Endothelial cell (in vitro differentiated cells): ENCODE results near the gene SWI5. TPM values are rescaled to one million over a fixed set of nuclear protein-coding genes. Genes with fewer than 3 reads are reported as not detected.

Source experiments
- DNase-seq: peaks from one replicate; pipeline ENCODE4 v3.0.0; 2021; ENCODE audit warnings: low spot score
- H3K27ac Mint-ChIP-seq: one replicate; pipeline ENCODE4 v1.8.0; 2021; ENCODE audit warnings: mixed read lengths, inconsistent platforms; ENCODE audit not compliant: unreplicated experiment
- H3K27me3 Mint-ChIP-seq: one replicate; pipeline ENCODE4 v1.8.0; 2021; ENCODE audit warnings: mild to moderate bottlenecking, moderate library complexity, mixed read lengths, inconsistent platforms; ENCODE audit not compliant: unreplicated experiment
- H3K36me3 Mint-ChIP-seq: one replicate; pipeline ENCODE4 v1.8.0; 2021; ENCODE audit warnings: mild to moderate bottlenecking, low read depth, mixed read lengths, inconsistent platforms; ENCODE audit not compliant: unreplicated experiment
- H3K4me1 Mint-ChIP-seq: one replicate; pipeline ENCODE4 v1.8.0; 2021; ENCODE audit warnings: mild to moderate bottlenecking, mixed read lengths, inconsistent platforms; ENCODE audit not compliant: unreplicated experiment
- H3K4me3 Mint-ChIP-seq: one replicate; pipeline ENCODE4 v1.8.0; 2021; ENCODE audit warnings: mild to moderate bottlenecking, mixed read lengths, inconsistent platforms; ENCODE audit not compliant: unreplicated experiment
- H3K9me3 Mint-ChIP-seq: one replicate; pipeline ENCODE4 v1.8.0; 2021; ENCODE audit warnings: mixed read lengths, inconsistent platforms; ENCODE audit not compliant: unreplicated experiment
- microRNA-seq: library from miRNA; unstranded; fragments of <30 nt; microRNA quantifications from one replicate; pipeline ENCODE4, GENCODE V29; 2020; ENCODE audit not compliant: unreplicated experiment
- total RNA-seq: library from RNA; stranded (reverse); fragmentation: NEBNext Ultra II Directional; extraction: Animal tissue kit (Norgen Biotek cat#: 25700); gene quantifications from one replicate; pipeline ENCODE4 v1.2.1, GENCODE V29; 2021; ENCODE audit not compliant: unreplicated experiment
- TF ChIP-seq, protein P1 (sequence below): fragments of 200-600 bp; sonication (generic); IDR thresholded peaks from one replicate; pipeline ENCODE4 v1.5.0; 2021; ENCODE audit warnings: antibody characterized with exemption; ENCODE audit not compliant: unreplicated experiment

SWI5 gene
- total RNA-seq, 1 donor from 2014 or later: 26.8 TPM

DNA sequence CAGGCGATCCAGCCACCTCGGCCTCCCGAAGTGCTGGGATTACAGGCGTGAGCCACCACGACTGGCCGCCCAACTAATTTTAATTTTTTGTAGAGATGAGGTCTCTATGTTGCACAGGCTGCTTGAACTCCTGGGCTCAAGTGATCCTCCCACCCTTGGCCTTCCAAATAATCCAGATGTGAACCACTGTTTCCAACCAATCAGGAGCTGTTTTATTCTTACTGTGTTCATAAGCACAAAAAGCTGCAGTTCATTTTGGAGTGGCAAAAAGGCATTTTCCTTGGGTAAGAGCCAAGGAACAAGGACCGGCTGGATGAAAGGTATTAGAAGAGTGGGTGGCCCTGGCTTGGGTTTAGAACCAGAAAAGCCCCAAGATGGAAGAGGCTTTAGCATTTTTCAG lies 59.1 kb downstream of the SWI5 start:
- TF ChIP-seq, protein P1, sequence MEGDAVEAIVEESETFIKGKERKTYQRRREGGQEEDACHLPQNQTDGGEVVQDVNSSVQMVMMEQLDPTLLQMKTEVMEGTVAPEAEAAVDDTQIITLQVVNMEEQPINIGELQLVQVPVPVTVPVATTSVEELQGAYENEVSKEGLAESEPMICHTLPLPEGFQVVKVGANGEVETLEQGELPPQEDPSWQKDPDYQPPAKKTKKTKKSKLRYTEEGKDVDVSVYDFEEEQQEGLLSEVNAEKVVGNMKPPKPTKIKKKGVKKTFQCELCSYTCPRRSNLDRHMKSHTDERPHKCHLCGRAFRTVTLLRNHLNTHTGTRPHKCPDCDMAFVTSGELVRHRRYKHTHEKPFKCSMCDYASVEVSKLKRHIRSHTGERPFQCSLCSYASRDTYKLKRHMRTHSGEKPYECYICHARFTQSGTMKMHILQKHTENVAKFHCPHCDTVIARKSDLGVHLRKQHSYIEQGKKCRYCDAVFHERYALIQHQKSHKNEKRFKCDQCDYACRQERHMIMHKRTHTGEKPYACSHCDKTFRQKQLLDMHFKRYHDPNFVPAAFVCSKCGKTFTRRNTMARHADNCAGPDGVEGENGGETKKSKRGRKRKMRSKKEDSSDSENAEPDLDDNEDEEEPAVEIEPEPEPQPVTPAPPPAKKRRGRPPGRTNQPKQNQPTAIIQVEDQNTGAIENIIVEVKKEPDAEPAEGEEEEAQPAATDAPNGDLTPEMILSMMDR: no peak
- Mint-ChIP-seq H3K27ac (no peak overlapping the region), H3K4me1 (no peaks in the 10 kb centered on the region), H3K36me3 (peaks cover 9% of the 10 kb centered on the region), H3K4me3 (no peak overlapping the region), H3K9me3 (no peaks in the 10 kb centered on the region), H3K27me3 (peaks cover 9% of the 10 kb centered on the region)
- DNase-seq: no peak

DNA sequence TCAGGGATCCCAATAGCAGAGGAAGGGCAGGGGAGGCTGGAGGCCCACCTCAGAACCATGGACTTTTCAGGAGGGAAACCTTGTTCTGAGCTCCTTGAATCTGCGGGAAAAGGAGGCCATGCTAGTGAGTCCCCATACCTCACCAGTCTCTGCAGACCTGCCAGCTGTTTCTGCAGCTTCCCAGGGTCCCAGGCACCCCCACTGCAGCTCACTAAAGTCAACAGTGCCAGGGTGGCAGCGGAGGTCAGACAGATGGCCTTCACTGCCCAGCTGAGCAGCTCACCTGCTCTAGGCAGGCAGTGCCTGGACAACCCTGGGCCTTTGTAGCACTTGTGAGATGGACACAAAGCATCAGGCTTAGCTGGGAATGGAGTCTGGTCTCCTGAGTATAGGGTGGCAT lies 59.8 kb downstream of the SWI5 start:
- H3K27me3 Mint-ChIP-seq: peaks cover 9% of the 10 kb centered on the region
- H3K27ac Mint-ChIP-seq: no peak overlapping the region
- no peaks in the 10 kb centered on the region for H3K4me1 Mint-ChIP-seq

DNA sequence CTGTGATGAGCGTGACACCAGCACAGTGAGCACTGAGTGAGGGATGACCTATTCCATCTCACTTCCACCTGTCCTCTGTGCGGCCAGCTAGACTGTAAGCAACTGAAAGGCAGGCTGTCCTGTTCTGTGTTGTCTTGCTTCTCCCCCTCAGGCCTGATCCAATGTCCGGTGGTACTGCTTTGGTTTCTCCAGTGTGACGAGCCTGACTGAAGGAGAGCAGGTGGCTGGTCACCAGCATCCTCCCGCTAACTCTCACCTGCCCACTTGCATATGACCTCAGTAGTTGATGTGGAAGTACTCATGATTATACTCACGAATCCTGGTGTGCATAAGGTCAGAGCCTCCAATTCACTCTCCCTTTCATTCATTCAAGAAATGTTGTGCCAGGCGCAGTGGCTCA lies 61.9 kb downstream of the SWI5 start:
- H3K4me1 Mint-ChIP-seq: peaks cover 4% of the 10 kb centered on the region
- no peak overlapping the region for H3K4me3 Mint-ChIP-seq
- no peak overlapping the region for H3K27ac Mint-ChIP-seq
- DNase-seq: no peak
- peaks cover 4% of the 10 kb centered on the region for H3K36me3 Mint-ChIP-seq
- no peaks in the 10 kb centered on the region for H3K9me3 Mint-ChIP-seq
- peaks cover 9% of the 10 kb centered on the region for H3K27me3 Mint-ChIP-seq
- TF ChIP-seq, protein P1: no peak

More for the DNA sequence above, 59.8 kb downstream of the SWI5 start:
- no peak overlapping the region for H3K4me3 Mint-ChIP-seq
- no peak for DNase-seq
- no peaks in the 10 kb centered on the region for H3K9me3 Mint-ChIP-seq
- peaks cover 9% of the 10 kb centered on the region for H3K36me3 Mint-ChIP-seq
- TF ChIP-seq, protein P1: no peak

Small RNAs within 50 kb of the gene (microRNA-seq; reads per million reads assigned to microRNA genes)
- 27.3 reads per million, percentile 71 among the genes with 10 or more reads in this experiment for gene MIR199B
- 0.83 reads per million, percentile 7 among the genes with 10 or more reads in this experiment for gene MIR3154

Other genes starting within 250 kb of the SWI5 start
- gene NAIF1, start 209.0 kb upstream of the SWI5 start, total RNA-seq: 9.9 TPM
- gene SLC25A25, start 208.0 kb upstream of the SWI5 start, total RNA-seq: 8.5 TPM
- 39.8 TPM for gene PTGES2, start 148.5 kb upstream of the SWI5 start, total RNA-seq
- not detected for gene LCN2, start 126.8 kb upstream of the SWI5 start, total RNA-seq
- gene BBLN, start 116.0 kb upstream of the SWI5 start, total RNA-seq: 62.1 TPM
- 156 TPM for gene CIZ1, start 84.7 kb upstream of the SWI5 start, total RNA-seq
- 8.0 TPM for gene DNM1, start 72.9 kb upstream of the SWI5 start, total RNA-seq
- 69.4 TPM for gene GOLGA2, start 269 bp upstream of the SWI5 start, total RNA-seq
- 25.8 TPM for gene TRUB2, start 46.2 kb downstream of the SWI5 start, total RNA-seq
- 46.6 TPM for gene COQ4, start 46.6 kb downstream of the SWI5 start, total RNA-seq
- gene SLC27A4, start 64.3 kb downstream of the SWI5 start, total RNA-seq: 23.0 TPM
- gene URM1, start 95.1 kb downstream of the SWI5 start, total RNA-seq: 96.1 TPM
- gene CERCAM, start 144.6 kb downstream of the SWI5 start, total RNA-seq: 27.9 TPM
- 83.8 TPM for gene ODF2, start 179.7 kb downstream of the SWI5 start, total RNA-seq
- gene GLE1, start 228.4 kb downstream of the SWI5 start, total RNA-seq: 17.5 TPM